ENCODE measurements around the gene PNMT. TPM values are rescaled to one million over a fixed set of nuclear protein-coding genes. Genes with fewer than 3 reads are reported as not detected.

Gene PNMT
- total and polyA plus RNA-seq, 8 donors = 0.45 to 16.6 (median 7.1) TPM; not detected in 2

- Histone ChIP-seq H3K27me3 (peaks cover 0 to 43% (median 26%) of the 10 kb centered on the region in 3 donors), H3K4me1 (peaks cover 65 to 93% (median 87%) of the 10 kb centered on the region in 4 donors), H3K27ac (peak overlapping the region; percentile 63 to 82 (median 79)), H3K9me3 (no peaks in the 10 kb centered on the region), H3K4me3 (no peak overlapping the region), H3K36me3 (peaks cover 17 to 42% (median 39%) of the 10 kb centered on the region in 4 donors)
- 30 to 50% (median 34%) methylated on average over 13 to 17 of the region's 17 CpGs for WGBS, 5 donors
- TF ChIP-seq POLR2A (IDR thresholded peaks at IDR 0.05) (no peak), POLR2AphosphoS5 (IDR thresholded peaks at IDR 0.05) (peak in 1 of 3 donors; percentile 28), EP300 (IDR thresholded peaks at IDR 0.05) (no peak), CTCF (IDR thresholded peaks at IDR 0.05) (no peak)
- intact Hi-C loops (cut with DNase I; ENCODE audit: low total_unique reads) = no loop called here
- DNase-seq = peak; percentile 66 to 71
Measured at GRCh38 chr17:39663688-39664580, 4.3 kb upstream of the PNMT start.

GRCh38 chr17:39664581-39665561 lies 3.4 kb upstream of the PNMT start, which contains the start of gene TCAP:
Gene TCAP (plus strand): TSS chr17:39665349. CDS start chr17:39665360, 11 bp downstream.
- Histone ChIP-seq H3K27ac (peak within 1 kb of the TSS in 4 of 5 donors; percentile 1 to 82 (median 80)), H3K4me3 (no peak within 1 kb of the TSS), H3K9me3 (no peaks in the 10 kb centered on the region), H3K27me3 (peaks cover 0 to 53% (median 36%) of the 10 kb centered on the region in 3 donors), H3K4me1 (peaks cover 65 to 89% (median 86%) of the 10 kb centered on the region in 4 donors), H3K36me3 (peaks cover 17 to 32% (median 30%) of the 10 kb centered on the region in 4 donors)
- no peak for TF ChIP-seq CTCF (IDR thresholded peaks at IDR 0.05)
- intact Hi-C loops (cut with DNase I; ENCODE audit: low total_unique reads) = no loop called here
- no peak for DNase-seq
- 52 to 63% (median 58%) methylated on average over 12 to 15 of the region's 15 CpGs for WGBS, 5 donors

- Histone ChIP-seq H3K4me3 (no peak overlapping the region), H3K4me1 (peaks cover 63 to 82% (median 77%) of the 10 kb centered on the region in 4 donors), H3K9me3 (no peaks in the 10 kb centered on the region), H3K36me3 (peaks cover 9 to 24% (median 21%) of the 10 kb centered on the region in 4 donors), H3K27me3 (peaks cover 0 to 61% (median 43%) of the 10 kb centered on the region in 3 donors), H3K27ac (peak overlapping the region in 1 of 5 donors; percentile 82)
- DNase-seq = peak in 1 of 2 donors; percentile 52
- TF ChIP-seq EP300 (IDR thresholded peaks at IDR 0.05) (no peak), CTCF (IDR thresholded peaks at IDR 0.05) (peak in 1 of 7 experiments; percentile 14), POLR2AphosphoS5 (IDR thresholded peaks at IDR 0.05) (no peak), POLR2A (IDR thresholded peaks at IDR 0.05) (no peak)
- intact Hi-C loops (cut with DNase I; ENCODE audit: low total_unique reads) = no loop called here
- 56 to 76% (median 73%) methylated on average over 9 to 17 of the region's 17 CpGs for WGBS, 5 donors
Measured at GRCh38 chr17:39665642-39666224, 2.5 kb upstream of the PNMT start.

Data from stomach (tissue), 9 donors.